ENCODE data around the gene CES5A.

DNA sequence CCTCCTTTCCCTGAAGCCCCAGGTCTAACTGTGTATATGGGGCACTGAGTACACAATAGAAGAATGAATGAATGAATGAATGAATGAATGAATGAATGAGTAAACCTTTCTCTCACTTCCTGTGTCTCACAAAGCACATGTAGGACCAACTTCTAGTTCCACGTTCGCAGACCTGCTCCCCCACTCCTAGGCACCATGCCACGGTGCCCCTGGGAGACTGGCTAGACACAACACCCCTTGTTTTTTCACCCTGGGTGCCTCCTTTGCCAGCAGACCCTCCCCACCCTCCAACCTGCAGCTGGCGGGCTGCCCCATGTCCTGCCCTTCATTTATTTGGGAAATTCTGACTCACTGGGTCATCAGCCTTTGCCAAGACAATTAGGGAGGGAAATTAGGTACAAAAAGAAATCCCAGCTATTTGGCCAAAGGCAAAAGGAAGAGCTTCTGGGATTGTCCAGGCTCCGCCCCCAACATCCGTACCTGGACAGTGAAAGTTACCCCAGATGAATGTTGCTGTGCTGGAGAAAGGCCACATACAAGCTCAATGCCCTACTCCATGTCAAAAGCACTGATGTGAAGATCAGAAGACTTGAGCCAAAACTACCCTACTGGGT lies 50.0 kb downstream of the CES5A start:
- TF ChIP-seq, protein P1, sequence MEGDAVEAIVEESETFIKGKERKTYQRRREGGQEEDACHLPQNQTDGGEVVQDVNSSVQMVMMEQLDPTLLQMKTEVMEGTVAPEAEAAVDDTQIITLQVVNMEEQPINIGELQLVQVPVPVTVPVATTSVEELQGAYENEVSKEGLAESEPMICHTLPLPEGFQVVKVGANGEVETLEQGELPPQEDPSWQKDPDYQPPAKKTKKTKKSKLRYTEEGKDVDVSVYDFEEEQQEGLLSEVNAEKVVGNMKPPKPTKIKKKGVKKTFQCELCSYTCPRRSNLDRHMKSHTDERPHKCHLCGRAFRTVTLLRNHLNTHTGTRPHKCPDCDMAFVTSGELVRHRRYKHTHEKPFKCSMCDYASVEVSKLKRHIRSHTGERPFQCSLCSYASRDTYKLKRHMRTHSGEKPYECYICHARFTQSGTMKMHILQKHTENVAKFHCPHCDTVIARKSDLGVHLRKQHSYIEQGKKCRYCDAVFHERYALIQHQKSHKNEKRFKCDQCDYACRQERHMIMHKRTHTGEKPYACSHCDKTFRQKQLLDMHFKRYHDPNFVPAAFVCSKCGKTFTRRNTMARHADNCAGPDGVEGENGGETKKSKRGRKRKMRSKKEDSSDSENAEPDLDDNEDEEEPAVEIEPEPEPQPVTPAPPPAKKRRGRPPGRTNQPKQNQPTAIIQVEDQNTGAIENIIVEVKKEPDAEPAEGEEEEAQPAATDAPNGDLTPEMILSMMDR (IDR thresholded peaks at IDR 0.05; ENCODE audit: low read length): no peak
- no peak for TF ChIP-seq EZH2 (IDR thresholded peaks at IDR 0.05; ENCODE audit: borderline replicate concordance, low read length)
